ENCODE results near the gene ZMAT1.

DNA sequence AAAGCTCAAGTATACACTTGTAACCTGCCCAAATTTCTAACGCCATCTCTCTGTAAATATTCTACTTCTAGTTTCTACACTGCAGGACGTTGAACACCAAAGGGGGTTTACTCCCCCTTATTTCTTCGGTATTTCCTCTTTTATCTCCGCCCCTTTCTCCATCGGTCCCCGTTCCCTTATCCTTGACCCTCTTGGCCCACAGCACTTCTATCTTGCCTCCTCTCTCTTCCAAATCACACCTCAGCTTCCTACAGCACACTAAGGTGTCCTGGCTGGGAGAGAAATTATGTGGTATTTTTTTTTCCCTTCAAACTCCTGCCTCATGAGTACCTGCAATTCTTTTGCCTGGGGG, 715 bp downstream of the ZMAT1 start:
- TF ChIP-seq CTCF (conservative IDR thresholded peaks at IDR 0.05; ENCODE audit: low read length) (no peak), EZH2phosphoT487 (IDR thresholded peaks at IDR 0.05; ENCODE audit: borderline replicate concordance) (no peak)
